Right hindlimb (tissue), 1 donor: ENCODE results near the gene METTL26.

Experiments used
- DNase-seq: peaks from one replicate; pipeline ENCODE4 v3.0.0-alpha.2; 2018

METTL26 gene

DNA sequence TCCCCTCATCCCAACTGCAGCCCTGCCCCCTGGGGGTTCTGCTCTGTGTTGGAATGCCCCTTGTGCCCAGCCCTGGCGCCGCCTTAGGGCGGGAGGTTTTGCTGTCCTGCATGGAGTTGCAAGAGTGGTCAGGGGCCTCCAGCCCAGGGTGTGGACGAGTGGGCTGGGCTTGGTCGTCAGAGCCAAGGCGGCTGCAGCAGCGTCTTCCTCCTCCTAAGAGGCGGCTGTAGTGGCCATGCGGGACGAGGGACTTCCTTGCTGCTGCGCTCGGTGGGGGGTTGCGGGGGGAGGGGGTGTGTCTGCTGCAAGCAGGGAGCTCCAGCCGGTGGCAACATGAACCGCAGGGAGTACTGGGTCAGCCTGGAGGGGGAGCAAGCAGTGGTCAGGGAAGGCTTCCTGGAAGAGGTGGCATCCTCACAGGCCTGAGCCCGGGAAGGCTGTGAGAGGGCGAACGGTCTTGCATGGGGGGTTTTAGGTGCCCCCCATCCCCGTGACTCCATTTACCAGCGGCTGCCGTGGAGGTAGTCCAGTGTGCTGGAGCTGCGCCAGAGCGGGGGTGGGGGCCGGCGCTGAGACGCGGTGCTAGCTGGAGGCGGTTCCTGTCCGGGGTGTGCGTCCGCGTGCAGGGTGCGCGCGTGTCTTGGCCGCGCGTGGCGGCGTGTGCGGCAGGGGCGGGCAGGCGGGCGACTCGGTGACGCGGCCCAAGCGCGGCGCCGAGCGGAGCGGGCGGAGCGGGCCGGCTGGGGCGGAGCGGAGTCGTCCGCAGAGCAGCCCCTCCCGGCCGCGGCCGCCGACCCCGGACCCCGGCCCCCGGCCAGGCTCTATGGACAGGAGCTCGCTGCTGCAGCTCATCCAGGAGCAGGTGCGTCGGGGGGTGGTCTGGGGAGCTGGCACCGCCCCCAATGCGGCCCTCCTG is 39.1 kb upstream of the METTL26 start, which contains the start of gene RHBDL1:
Gene RHBDL1, plus strand, starts transcription at position 704 of the 916 bp plus-strand sequence. Its CDS starts 120 bp downstream, at position 824.
- no peak for DNase-seq

DNA sequence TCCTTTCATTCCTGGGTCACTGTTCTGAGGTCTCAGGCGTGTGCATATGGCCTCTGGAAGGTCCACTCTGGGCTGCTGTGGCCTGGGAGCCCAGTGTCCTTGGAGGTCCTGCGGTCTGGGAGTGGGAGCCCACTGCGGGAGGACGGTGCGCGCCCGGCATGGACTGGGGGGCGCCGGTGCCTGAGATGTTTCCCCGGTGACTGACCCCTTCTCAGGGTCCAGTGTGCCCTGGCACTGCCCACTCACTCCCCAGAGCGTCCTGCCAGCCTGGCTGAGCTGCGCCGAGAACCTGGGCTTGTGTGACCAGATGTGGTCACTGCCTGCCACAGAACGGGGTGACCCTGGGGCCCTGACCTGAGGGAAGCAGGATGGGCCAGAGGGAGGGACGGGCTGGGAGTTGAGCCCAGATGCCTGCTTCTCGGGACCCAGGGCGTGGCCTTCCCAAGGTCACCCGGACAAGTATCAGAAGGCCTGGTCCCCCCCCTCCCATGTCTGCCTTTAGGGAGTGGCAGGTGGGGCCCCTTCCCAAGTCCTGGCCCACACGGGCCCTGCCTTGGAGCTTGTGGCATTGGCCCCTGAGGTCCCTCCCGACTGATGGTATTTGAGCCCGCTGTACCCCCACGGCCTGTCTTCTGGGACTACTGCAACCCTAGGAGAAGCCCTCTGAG is 38.2 kb upstream of the METTL26 start:
- DNase-seq: no peak

DNA sequence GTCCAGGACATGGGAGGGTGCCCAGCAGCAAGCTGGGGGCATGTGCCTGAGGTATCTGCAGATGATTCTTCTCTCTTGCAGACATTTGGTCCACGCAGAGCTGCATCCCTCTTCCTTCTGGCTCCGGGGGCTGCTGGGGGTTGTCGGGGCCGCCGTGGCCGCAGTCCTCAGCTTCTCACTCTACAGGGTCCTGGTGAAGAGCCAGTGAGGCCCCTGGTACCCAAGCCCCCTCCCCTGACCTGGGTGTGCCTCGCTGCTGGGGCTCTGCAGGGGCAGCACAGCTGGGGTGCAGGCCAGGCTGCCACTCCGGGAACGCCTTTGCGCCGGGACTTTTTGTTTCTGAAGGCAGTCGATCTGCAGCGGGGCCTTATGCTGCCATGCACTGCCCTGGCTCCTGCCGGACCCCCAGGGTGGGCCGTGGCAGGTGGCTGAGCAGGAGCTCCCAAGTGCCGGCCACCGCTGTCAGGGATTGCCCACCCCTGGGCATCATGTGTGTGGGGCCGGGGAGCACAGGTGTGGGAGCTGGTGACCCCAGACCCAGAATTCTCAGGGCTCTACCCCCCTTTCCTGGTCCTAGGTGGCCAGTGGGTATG is 37.4 kb upstream of the METTL26 start:
- DNase-seq: no peak

DNA sequence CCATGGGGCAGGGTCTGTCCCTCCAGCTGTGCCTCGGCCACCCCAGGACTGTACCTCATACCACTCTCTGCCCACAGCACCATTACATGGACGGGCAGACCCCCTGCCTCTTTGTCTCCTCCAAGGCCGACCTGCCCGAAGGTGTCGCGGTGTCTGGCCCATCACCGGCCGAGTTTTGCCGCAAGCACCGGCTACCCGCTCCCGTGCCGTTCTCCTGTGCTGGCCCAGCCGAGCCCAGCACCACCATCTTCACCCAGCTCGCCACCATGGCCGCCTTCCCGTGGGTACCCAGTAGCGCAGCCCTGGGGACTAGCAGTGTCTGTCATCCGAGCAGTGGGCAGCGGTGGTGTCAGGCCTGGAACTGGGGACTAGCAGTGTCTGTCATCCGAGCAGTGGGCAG is 36.7 kb upstream of the METTL26 start:
- no peak for DNase-seq

DNA sequence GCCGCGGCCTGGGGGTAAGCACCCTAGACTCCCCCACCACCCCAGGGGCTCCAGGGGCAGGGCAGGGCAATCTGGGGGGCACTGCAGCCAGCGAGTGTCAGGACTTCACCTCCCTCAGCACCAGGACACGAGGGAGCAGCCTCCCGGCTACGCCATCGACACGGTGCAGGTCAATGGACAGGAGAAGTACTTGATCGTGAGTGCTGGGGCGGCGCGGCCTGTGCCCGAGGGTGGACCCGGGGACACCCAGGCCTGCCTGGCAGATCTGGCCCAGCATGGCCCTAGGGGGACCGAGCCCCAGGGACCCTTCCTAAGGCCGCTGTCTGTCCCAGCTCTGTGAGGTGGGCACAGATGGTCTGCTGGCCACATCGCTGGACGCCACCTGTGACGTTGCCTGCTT is 36.3 kb upstream of the METTL26 start:
- DNase-seq: no peak

DNA sequence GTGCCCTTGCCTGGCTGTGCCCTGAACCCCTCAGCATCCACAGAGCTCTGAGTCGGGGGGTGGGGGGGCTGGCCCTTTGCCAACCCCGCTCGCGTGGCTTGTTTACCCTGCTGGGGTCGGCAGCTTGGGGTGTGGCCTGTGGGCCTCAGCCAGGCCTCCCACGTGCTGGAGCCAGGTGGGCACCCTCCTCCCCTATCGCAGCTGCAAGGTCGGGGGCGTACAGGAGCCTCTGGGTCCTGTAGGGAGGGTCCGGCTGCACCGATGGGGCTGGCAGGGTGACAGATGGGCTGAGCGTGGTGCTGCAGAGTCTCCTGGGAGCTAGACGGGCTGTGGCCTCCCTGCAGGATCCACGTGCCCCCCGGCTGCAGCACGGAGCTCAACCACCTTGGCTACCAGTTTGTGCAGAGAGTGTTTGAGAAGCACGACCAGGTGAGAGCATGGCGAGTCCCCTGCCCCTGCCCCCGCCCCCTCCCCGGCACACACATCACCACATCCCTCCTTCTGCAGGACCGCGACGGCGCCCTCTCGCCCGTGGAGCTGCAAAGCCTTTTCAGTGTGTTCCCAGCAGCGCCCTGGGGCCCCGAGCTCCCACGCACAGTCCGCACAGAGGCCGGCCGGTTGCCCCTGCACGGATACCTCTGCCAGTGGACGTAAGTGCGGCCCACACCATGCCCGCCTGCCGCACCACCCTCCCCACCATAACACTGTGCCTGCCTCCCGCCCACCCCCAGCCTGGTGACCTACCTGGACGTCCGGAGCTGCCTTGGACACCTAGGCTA is 35.4 kb upstream of the METTL26 start:
- no peak for DNase-seq

DNA sequence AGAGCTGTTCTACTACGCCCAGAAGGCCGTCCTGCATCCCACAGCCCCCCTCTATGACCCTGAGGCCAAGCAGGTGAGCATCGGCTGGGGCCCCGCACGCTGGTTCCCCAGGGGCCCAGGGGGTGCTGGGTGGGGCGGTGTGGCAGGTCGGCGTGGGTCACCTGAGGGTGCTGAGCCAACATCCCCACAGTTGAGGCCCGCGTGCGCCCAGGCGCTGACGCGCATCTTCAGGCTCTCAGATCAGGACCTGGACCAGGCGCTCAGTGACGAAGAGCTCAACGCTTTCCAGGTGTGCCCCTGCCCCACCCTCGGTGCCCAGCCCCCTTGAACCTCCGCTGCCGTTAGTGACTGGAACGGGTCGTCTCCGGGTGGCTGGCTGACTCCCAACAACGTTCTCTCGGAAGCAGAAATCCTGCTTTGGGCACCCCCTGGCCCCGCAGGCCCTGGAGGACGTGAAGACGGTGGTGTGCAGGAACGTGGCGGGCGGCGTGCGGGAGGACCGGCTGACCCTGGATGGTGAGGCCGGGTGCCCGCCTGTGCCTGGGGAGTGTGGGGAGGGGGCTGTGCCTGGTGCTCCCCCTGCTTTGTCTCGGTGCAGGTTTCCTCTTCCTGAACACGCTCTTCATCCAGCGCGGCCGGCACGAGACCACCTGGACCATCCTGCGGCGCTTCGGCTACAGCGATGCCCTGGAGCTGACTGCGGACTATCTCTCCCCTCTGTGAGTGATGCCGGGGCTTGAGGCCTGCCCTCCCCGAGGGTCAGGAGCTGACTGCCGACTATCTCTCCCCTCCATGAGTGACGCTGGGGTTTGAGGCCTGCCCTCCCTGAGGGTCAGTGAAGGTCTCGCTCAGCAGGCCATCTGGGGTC is 34.6 kb upstream of the METTL26 start:
- no peak for DNase-seq

DNA sequence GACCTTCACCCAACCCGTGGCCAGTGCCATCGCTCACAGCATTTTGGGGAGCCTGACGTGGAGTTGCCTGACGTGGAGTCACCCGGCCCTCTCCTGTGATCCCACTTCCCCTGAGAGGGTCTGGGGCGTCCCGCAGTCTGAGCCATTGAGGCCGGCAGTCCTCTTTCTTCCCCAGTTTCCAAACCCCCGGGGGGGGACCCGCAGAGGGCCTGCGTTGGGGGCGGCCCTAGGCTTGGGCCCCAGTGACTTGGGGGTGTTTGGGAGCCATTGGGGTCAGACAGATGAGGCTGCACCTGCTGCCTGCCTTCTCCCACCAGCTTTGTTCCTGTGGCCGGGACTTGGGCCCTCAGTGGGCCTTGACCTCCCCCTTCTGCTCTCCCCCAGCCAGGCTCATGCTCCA is 33.6 kb upstream of the METTL26 start:
- DNase-seq: no peak

DNA sequence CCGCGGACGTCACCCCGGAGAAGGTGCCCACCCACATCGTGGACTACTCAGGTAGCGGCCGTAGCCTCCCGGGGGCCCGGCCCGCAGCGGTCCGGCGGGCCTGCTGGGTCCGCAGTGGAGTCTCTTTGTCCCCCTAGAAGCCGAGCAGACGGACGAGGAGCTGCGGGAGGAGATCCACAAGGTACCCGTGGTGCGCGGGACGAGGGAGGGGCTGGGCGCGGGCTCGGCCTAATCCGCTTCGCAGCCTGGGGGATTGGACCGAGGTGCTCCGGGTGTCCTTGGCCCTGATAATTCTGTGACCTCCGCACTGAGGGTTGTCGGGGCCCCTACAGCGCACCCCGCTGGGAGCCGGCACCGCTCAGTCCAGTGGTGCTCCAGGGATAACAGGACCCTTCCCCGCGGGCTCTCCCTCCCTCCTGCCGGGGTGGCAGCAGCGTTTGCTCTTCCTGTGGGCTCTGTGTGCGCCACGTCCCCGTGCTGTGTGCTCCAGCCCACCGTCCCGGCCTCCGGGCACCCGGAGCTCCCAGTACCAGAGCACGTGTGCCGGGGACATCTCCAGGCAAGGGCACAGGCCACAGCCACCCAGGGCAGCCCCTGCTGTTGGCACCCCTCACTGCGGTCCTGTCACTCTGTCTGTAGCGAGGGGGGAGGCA is 32.5 kb upstream of the METTL26 start:
- no peak for DNase-seq

DNA sequence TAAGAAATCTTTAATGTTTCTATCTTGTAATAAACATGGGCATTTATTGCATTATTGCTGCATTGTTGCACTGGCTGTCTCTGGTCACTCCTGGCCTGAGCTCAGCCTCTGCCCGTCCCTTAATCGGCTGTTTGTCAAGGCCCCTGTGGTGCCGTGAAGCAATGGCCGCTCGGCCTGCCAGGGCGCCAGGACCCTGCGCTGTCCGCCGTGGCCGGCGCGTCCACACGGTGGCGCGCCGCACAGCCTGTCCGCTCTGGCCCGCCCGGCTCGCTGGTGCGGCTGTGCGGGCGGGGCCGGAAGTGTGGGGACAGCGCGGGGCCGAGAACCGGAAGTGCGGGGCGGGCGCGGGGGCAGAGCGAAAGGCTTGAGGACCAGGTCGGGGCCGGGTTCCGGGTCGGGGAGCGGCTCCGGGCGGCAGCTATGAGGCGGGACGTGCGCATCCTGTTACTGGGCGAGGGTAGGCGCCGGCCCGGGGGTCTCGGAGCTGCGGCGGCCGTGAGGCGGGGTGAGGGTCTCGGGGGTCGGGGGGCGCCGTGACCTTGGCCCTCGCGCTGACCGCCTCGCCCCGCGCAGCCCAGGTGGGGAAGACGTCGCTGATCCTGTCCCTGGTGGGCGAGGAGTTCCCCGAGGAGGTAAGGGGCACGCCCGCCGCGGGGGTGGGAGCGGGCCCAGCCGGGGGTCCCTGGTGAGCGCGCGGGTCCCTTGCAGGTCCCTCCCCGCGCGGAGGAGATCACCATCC is 31.8 kb upstream of the METTL26 start, which contains the start of gene RHOT2:
Gene RHOT2, plus strand, starts transcription at position 353 of the 739 bp plus-strand sequence. Its CDS starts 68 bp downstream, at position 421.
- peak; percentile 95 for DNase-seq

DNA sequence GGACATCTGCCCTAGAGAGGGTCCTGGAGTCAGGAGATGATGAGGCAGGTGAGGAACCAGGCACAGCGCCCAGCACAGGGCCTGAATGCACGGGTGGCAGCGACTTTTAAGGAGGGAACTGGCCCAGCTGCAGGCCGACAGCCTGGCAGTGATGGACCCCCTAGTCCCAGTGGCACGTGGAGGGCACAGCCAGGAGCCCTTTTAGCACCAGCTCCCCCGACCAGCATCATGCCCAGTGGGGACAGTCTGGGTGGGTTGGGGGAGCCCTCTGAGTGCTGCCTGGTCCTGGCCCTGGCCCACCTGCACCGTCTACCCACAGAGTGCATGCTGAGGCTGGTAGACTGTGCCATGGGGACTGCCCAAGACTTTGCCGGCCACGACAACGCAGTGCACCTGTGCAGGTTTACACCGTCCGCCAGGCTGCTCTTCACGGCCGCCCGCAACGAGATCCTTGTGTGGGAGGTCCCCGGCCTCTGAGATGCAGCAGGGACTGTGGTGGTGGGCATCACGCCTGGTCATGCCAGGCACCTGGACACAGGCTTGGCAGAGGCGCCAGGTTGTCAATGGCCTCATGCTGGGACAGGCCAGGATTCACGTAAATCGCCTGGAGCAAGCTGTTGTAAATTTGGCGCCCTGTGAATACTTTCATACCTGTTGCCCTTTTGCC is 31.1 kb upstream of the METTL26 start:
- no peak for DNase-seq

DNA sequence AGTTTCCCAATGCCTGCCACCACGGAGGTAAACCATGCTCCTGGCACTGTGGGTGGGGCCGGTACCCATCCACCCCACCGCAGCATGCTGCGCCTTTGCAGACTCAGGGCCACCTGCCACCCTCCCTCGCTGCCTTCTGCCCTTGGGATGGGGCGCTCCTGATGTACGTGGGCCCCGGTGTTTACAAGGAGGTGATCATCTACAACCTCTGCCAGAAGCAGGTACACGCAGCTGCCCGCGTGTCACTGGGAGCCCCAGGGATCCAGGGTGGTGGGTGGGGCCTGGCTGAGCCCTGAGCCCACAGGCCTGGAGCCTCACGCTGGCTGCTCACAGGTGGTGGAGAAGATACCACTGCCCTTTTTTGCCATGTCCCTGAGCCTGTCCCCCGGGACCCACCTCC is 30.5 kb upstream of the METTL26 start:
- no peak for DNase-seq

DNA sequence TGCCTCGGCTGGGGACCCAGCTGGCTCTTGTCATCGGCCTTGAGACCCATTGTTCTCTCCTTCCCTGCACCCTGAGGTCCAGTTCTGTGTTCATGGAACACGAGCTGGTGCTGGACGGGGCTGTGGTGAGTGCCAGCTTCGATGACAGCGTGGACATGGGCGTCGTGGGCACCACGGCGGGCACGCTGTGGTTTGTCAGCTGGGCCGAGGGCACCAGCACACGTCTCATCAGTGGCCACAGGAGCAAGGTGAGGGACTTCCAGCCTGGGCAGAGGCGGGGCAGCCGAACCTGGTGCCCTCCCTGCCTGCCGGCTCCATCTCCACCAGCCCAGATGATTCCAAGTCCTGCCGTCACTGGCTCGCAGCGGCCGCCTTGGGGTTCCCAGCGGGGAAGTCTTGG is 26.5 kb upstream of the METTL26 start:
- no peak for DNase-seq

DNA sequence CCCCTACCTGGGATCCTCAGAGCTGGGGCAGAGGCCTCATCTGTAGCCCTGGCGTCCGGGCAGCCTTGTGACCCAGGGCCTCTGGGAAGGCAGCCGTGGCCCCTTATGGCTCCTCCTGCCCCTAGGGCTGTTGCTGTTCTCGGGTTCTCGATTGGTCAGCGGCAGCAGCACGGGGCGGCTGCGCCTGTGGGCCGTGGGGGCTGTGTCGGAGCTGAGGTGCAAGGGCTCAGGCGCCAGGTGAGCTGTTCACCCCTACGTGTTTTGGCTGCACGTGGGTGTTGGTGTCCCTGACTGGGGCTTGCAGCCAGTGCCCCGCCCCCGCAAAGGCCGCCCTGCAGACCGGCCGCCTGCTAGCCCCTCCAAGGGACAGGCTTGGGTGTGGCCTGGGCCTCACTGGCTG is 26.0 kb upstream of the METTL26 start:
- DNase-seq: no peak

DNA sequence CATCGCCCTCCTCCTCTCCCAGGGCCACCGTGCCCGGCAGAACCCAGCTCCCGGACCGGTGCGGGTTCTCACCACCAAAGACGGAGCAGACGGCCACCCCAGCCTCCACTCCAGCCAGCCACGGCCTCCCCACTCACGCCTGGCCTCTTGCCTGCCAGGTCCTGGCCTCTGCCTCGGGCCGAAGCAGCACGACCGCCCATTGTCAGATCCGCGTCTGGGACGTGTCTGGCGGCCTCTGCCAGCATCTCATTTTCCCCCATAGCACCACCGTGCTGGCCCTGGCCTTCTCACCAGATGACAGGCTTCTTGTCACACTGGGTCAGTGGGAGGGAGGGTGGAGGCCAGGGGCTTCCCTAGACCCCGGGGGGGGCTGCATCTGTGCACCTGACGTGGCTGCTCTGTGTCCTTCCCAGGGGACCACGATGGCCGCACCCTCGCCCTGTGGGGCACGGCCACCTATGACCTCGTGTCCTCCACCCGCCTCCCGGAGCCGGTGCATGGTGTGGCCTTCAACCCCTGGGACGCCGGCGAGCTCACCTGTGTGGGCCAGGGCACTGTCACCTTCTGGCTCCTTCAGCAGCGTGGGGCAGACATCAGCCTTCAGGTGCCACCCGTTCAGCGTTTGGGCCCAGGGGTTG is 25.2 kb upstream of the METTL26 start:
- DNase-seq: no peak

DNA sequence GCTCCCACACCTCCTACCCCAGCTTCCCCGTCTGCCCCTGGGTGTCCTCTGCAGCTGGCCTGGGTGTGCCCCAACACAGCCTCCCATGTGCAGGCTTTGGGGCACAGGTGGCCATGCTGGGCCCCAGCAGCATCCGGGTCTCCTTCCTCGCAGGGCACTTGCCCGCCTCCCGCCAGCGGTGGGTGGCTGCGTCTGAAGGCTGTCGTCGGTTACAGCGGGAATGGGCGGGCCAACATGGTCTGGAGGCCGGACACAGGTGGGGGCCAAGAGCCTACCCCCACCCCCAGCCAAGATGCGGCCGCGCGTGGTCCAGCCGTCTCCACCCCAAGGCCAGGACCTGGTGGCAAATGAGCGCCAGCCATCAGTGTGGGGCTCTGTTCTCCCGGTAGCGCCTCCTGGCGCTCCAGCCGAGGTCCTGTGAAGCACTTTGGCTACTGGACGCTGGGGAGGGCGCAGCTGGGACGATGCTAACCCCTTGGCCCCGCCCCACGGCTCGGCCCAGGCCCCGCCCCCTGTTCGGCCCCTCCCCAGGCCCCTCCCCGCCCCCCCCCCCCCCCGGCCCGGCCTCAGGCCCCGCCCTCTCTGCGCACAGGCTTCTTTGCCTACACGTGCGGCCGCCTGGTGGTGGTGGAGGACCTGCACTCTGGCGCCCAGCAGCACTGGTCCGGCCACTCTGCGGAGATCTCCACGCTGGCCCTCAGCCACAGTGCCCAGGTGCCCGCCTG is 24.5 kb upstream of the METTL26 start:
- peak; percentile 89 for DNase-seq

DNA sequence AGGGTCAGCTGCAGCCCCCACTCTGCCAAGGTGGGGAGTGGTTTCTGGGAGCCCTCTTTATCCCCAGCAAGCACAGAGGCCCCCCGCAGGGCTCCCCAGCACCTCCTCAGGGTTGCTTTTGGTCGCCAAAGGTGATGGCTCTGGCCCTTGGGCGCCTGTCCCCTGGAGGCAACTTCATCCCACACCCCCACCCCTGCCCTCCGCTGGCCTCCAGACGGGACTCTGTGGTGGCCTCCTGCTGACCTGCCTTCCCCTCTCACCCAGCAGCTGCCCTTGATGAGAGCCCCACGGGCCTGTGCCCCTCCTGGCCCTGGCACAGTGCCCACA is 24.0 kb upstream of the METTL26 start:
- DNase-seq: no peak

DNA sequence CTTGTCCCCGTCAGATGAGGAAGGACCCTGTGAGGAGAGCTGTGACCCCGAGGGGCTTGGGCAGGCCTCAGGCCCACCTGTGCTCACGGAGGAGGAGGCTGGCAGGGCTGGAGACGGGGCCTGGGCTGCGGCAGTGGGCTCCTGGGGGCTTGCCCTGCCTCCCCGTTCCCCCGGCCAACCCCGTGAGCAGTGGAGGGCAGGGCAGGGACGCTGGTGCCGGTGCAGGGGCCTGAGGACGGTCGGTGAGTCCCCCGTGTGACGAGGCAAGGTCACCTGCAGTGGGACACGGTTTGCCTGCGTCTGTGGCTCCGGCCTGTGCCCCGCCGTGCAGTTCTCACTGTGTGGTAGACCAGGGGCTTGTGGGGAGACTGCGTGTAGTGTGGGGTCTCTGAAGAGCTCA is 23.5 kb upstream of the METTL26 start:
- no peak for DNase-seq
